ENCODE measurements around the gene C20orf144. TPM values are rescaled to one million over a fixed set of nuclear protein-coding genes. Genes with fewer than 3 reads are reported as not detected.

The C20orf144 gene
- total RNA-seq, 4 donors from 2014 or later = 0.23 TPM; not detected in 3

- 98% methylated on average over 4 of the region's 4 CpGs for WGBS
- no peaks in the 10 kb centered on the region for H3K27me3 ChIP-seq
- no peaks in the 10 kb centered on the region for H3K9me3 ChIP-seq
- H3K4me3 ChIP-seq = no peak overlapping the region
- H3K36me3 ChIP-seq = peaks cover 12 to 47% (median 38%) of the 10 kb centered on the region in 4 donors
- intact Hi-C loops (cut with DNase I) = no loop called here
- H3K4me1 ChIP-seq = peaks cover 11 to 15% (median 13%) of the 10 kb centered on the region in 4 donors
- H3K27ac ChIP-seq (replicated peaks in 1 of 4) = no peak overlapping the region
- TF ChIP-seq CTCF (IDR thresholded peaks at IDR 0.05) (no peak), EP300 (IDR thresholded peaks at IDR 0.05) (no peak), POLR2AphosphoS5 (IDR thresholded peaks at IDR 0.05) (no peak), POLR2A (IDR thresholded peaks at IDR 0.05; ENCODE audit: low read depth) (no peak)
- DNase-seq (ENCODE audit: extremely low spot score) = no peak
Observed at GRCh38 chr20:33658929-33659328, 3.2 kb upstream of the C20orf144 start.

- TF ChIP-seq POLR2A (IDR thresholded peaks at IDR 0.05; ENCODE audit: low read depth) = no peak
- no peak for TF ChIP-seq EP300 (IDR thresholded peaks at IDR 0.05)
- DNase-seq (ENCODE audit: extremely low spot score) = no peak
- 92% methylated on average over 17 of the region's 32 CpGs for WGBS
- H3K4me3 ChIP-seq = no peak overlapping the region
- intact Hi-C loops (cut with DNase I) = no loop called here
- no peaks in the 10 kb centered on the region for H3K9me3 ChIP-seq
- H3K27me3 ChIP-seq = no peaks in the 10 kb centered on the region
- H3K4me1 ChIP-seq = peaks cover 16 to 20% (median 18%) of the 10 kb centered on the region in 4 donors
- H3K36me3 ChIP-seq = peaks cover 12 to 47% (median 38%) of the 10 kb centered on the region in 4 donors
- H3K27ac ChIP-seq (replicated peaks in 1 of 4) = no peak overlapping the region
Observed at GRCh38 chr20:33659341-33660034, 2.6 kb upstream of the C20orf144 start.

- intact Hi-C loops (cut with DNase I) = no loop called here
- H3K36me3 ChIP-seq = peaks cover 12 to 47% (median 38%) of the 10 kb centered on the region in 4 donors
- no peaks in the 10 kb centered on the region for H3K27me3 ChIP-seq
- H3K4me3 ChIP-seq = no peak overlapping the region
- no peak for DNase-seq (ENCODE audit: extremely low spot score)
- WGBS = 88% methylated on average over 16 of the region's 21 CpGs
- no peaks in the 10 kb centered on the region for H3K9me3 ChIP-seq
- H3K4me1 ChIP-seq = peaks cover 18 to 25% (median 22%) of the 10 kb centered on the region in 4 donors
- no peak overlapping the region for H3K27ac ChIP-seq (replicated peaks in 1 of 4)
- TF ChIP-seq POLR2A (IDR thresholded peaks at IDR 0.05; ENCODE audit: low read depth) (no peak), EP300 (IDR thresholded peaks at IDR 0.05) (no peak), CTCF (IDR thresholded peaks at IDR 0.05) (no peak), POLR2AphosphoS5 (IDR thresholded peaks at IDR 0.05) (no peak)
Observed at GRCh38 chr20:33660035-33660684, 2.0 kb upstream of the C20orf144 start.

GRCh38 chr20:33660685-33661058 lies 1.5 kb upstream of the C20orf144 start:
- no peak overlapping the region for H3K27ac ChIP-seq (replicated peaks in 1 of 4)
- H3K4me3 ChIP-seq = no peak overlapping the region
- H3K36me3 ChIP-seq = peaks cover 12 to 47% (median 38%) of the 10 kb centered on the region in 4 donors
- H3K27me3 ChIP-seq = no peaks in the 10 kb centered on the region
- 90% methylated on average over 7 of the region's 7 CpGs for WGBS
- no peak for DNase-seq (ENCODE audit: extremely low spot score)
- intact Hi-C loops (cut with DNase I) = no loop called here
- H3K4me1 ChIP-seq = peaks cover 19 to 28% (median 23%) of the 10 kb centered on the region in 4 donors
- TF ChIP-seq POLR2A (IDR thresholded peaks at IDR 0.05; ENCODE audit: low read depth) = no peak
- no peak for TF ChIP-seq EP300 (IDR thresholded peaks at IDR 0.05)
- TF ChIP-seq CTCF (IDR thresholded peaks at IDR 0.05) = no peak
- no peak for TF ChIP-seq POLR2AphosphoS5 (IDR thresholded peaks at IDR 0.05)
- no peaks in the 10 kb centered on the region for H3K9me3 ChIP-seq

All from esophagus muscularis mucosa (tissue), 4 donors.